SU-DHL-6 (cell line): ENCODE data around the gene SAE1.

ENCODE experiments used
- H2AFZ ChIP-seq: fragments of 200-600 bp; sonication (generic); 2 replicates; pipeline ENCODE4 v1.6.1; 2014; ENCODE audit warnings: low read depth, mild to moderate bottlenecking, moderate library complexity, mixed read lengths, antibody characterized with exemption, low read length; ENCODE audit not compliant: severe bottlenecking
- H3F3A ChIP-seq: fragments of 200-600 bp; shearing (Covaris generic); 2 replicates; pipeline ENCODE4 v1.6.0; 2016; ENCODE audit warnings: antibody characterized with exemption, mild to moderate bottlenecking; ENCODE audit not compliant: insufficient read depth
- H3K27ac ChIP-seq: fragments of 200-600 bp; sonication (generic); 2 replicates; pipeline ENCODE4 v1.5.1; 2016; ENCODE audit warnings: low read depth, mild to moderate bottlenecking, low read length, moderate library complexity, mixed read lengths
- H3K27me3 ChIP-seq: fragments of 200-600 bp; sonication (generic), shearing (Covaris generic); 2 replicates; pipeline ENCODE4 v1.6.0; 2014; ENCODE audit warnings: mild to moderate bottlenecking, low read length
- H3K36me3 ChIP-seq: fragments of 200-600 bp; sonication (generic); 2 replicates; pipeline ENCODE4 v1.6.1; 2014; ENCODE audit warnings: mild to moderate bottlenecking, low read length, mixed read lengths
- H3K4me2 ChIP-seq: fragments of 300-600, 200-600 bp; shearing (Covaris generic), sonication (generic); 2 replicates; pipeline ENCODE4 v1.6.0; 2014; ENCODE audit warnings: low read length, low read depth, mild to moderate bottlenecking; ENCODE audit not compliant: poor library complexity, severe bottlenecking
- H3K4me3 ChIP-seq: fragments of 200-600 bp; sonication (generic); 2 replicates; pipeline ENCODE4 v1.5.1; 2014; ENCODE audit warnings: antibody characterized with exemption, low read length, mild to moderate bottlenecking, mixed read lengths; ENCODE audit not compliant: insufficient read depth, poor library complexity, severe bottlenecking
- H3K79me2 ChIP-seq: fragments of 200-600 bp; sonication (generic); 2 replicates; pipeline ENCODE4 v1.6.1; 2014; ENCODE audit warnings: mild to moderate bottlenecking, low read length, moderate library complexity; ENCODE audit not compliant: insufficient read depth
- H3K9ac ChIP-seq: fragments of 200-600 bp; sonication (generic); 2 replicates; pipeline ENCODE4 v1.7.0; 2014; ENCODE audit warnings: mild to moderate bottlenecking, low read length
- H3K9me2 ChIP-seq: fragments of 200-600 bp; sonication (generic); replicated peaks from 2 replicates; pipeline ENCODE4 v1.6.1; 2014; ENCODE audit warnings: low read length; ENCODE audit not compliant: insufficient read depth
- H3K9me3 ChIP-seq: fragments of 200-600 bp; sonication (generic); 2 replicates; pipeline ENCODE4 v1.6.1; 2014; ENCODE audit warnings: low read length, mixed read lengths; ENCODE audit not compliant: insufficient read depth
- H4K20me1 ChIP-seq: fragments of 200-600 bp; sonication (generic); 2 replicates; pipeline ENCODE4 v1.6.1; 2014; ENCODE audit warnings: low read depth, mild to moderate bottlenecking, antibody characterized with exemption, low read length, moderate library complexity, mixed read lengths
- EZH2phosphoT487 ChIP-seq: fragments of 200-600 bp; sonication (generic), shearing (Covaris generic); conservative IDR thresholded peaks from 2 replicates; pipeline ENCODE4 v1.6.1; 2018; ENCODE audit warnings: mild to moderate bottlenecking, antibody characterized with exemption, low read length, moderate library complexity, mixed read lengths
- TF ChIP-seq, protein P1 (sequence below): fragments of 200-600 bp; sonication (generic); IDR thresholded peaks from one replicate; pipeline ENCODE4 v1.5.1; 2017; ENCODE audit warnings: antibody characterized with exemption, mild to moderate bottlenecking, low read length, moderate library complexity; ENCODE audit not compliant: insufficient read depth, poor library complexity, severe bottlenecking

Gene SAE1

DNA sequence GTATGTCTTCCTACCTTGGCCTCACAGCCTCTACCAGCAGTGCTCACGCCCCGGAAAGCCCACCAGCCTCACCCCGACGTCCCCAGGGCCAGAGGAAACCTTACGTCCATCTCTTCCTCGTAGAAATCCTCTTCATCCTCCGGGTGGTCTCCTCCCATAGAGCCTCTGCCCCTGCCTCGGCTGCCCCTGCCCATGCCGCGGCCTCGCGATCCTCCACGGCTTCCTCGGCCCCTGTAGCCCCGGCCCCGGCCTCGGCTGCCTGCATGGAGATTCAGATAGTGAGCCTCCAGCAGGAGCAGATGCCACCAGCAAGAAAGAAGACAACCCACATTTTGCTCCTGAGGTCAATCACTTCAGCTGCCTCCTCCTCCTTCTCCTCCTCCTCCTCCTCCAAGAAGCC lies 44.4 kb upstream of the SAE1 start:
- TF ChIP-seq EZH2phosphoT487 = no peak
- TF ChIP-seq, protein P1, sequence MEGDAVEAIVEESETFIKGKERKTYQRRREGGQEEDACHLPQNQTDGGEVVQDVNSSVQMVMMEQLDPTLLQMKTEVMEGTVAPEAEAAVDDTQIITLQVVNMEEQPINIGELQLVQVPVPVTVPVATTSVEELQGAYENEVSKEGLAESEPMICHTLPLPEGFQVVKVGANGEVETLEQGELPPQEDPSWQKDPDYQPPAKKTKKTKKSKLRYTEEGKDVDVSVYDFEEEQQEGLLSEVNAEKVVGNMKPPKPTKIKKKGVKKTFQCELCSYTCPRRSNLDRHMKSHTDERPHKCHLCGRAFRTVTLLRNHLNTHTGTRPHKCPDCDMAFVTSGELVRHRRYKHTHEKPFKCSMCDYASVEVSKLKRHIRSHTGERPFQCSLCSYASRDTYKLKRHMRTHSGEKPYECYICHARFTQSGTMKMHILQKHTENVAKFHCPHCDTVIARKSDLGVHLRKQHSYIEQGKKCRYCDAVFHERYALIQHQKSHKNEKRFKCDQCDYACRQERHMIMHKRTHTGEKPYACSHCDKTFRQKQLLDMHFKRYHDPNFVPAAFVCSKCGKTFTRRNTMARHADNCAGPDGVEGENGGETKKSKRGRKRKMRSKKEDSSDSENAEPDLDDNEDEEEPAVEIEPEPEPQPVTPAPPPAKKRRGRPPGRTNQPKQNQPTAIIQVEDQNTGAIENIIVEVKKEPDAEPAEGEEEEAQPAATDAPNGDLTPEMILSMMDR = no peak
- Histone ChIP-seq H3K9ac (no peak overlapping the region), H4K20me1 (no peaks in the 10 kb centered on the region), H3K79me2 (no peaks in the 10 kb centered on the region), H3K36me3 (0 out of 2 replicates have a peak, but pooled peaks cover 9% of the 10 kb centered on the region), H3F3A (no peaks in the 10 kb centered on the region), H2AFZ (no peak overlapping the region), H3K4me2 (no peak overlapping the region), H3K9me3 (no peaks in the 10 kb centered on the region), H3K9me2 (no peaks in the 10 kb centered on the region), H3K27ac (no peak overlapping the region), H3K4me3 (no peak overlapping the region), H3K27me3 (no peaks in the 10 kb centered on the region)

DNA sequence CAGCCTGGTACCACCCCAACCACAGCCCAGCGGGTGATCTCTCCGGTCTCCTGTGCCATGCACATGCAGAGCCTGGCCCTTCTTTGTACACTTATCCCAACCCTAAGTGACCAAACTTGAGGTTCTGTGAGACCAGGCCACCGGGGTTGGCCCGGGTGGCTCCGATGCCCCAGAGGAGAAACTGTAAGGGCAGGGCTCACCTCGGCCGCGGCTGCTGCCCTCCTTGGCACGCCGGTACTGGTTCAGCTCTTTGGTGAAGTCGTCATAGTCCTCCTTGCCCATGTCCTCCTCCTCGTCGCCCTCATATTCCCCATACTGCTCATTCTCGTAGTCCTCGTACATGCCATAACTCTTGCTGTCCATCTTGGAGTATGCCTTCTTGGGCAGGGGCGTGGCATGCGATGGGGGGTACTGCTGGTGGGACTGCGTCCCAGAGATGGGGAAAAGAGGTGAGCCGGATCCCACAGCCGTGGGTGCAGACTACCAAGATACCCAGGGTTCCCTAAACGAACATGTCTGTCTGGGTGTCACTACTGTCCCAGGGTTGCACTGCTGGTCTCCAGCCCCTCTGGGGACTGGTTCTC lies 40.8 kb upstream of the SAE1 start:
- TF ChIP-seq, protein P1 = no peak
- no peak for TF ChIP-seq EZH2phosphoT487
- Histone ChIP-seq H3K9me2 (no peaks in the 10 kb centered on the region), H3F3A (no peaks in the 10 kb centered on the region), H3K27me3 (no peaks in the 10 kb centered on the region), H3K4me3 (no peak overlapping the region), H4K20me1 (no peaks in the 10 kb centered on the region), H3K27ac (no peak overlapping the region), H3K4me2 (no peak overlapping the region), H2AFZ (no peak overlapping the region), H3K9me3 (no peaks in the 10 kb centered on the region), H3K9ac (no peak overlapping the region), H3K79me2 (peaks cover 17% of the 10 kb centered on the region), H3K36me3 (0 out of 2 replicates have a peak, but pooled peaks cover 2% of the 10 kb centered on the region)

DNA sequence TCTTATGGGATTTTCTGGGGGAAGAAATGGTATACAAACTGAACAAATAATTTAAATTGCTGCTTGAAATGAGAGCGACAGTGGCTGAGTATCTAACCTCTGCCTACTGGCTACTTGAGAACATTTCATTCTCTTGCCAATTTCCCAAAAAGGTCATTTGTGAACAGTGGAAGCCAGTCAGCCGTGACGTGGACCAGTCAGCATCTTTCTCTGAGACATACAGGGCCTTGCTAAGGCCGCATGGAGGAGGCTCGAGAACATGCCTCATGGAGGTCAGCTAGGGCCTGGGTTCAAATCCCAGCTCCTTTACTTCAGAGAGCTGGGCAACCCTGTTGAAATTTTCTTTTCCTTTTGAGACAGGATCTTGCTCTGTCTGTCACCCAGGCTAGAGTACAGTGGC lies 37.4 kb upstream of the SAE1 start:
- Histone ChIP-seq H3K27ac (no peak overlapping the region), H3K4me3 (no peak overlapping the region), H3K36me3 (0 out of 2 replicates have a peak, but pooled peaks cover 2% of the 10 kb centered on the region), H4K20me1 (no peaks in the 10 kb centered on the region; the same call in 1 of the 2 replicates), H3K9ac (no peak overlapping the region), H3F3A (no peaks in the 10 kb centered on the region), H3K4me2 (no peak overlapping the region), H2AFZ (no peak overlapping the region), H3K9me3 (no peaks in the 10 kb centered on the region), H3K79me2 (peaks cover 51% of the 10 kb centered on the region), H3K27me3 (no peaks in the 10 kb centered on the region), H3K9me2 (no peaks in the 10 kb centered on the region)
- TF ChIP-seq EZH2phosphoT487 = no peak
- TF ChIP-seq, protein P1 = no peak
